HFFc6 (cell line): ENCODE measurements around the gene CMTR1. TPM values are rescaled to one million over a fixed set of nuclear protein-coding genes. Genes with fewer than 3 reads are reported as not detected.

ENCODE experiments used
- DNase-seq: peaks from one replicate; pipeline ENCODE4 v3.0.0-alpha.2; 2018
- H3K27ac Mint-ChIP-seq: 2 replicates; pipeline ENCODE4 v1.8.0; 2020; ENCODE audit warnings: mild to moderate bottlenecking, mixed read lengths
- H3K27me3 Mint-ChIP-seq: 2 replicates; pipeline ENCODE4 v1.8.0; 2021; ENCODE audit warnings: mild to moderate bottlenecking, moderate library complexity, mixed read lengths; ENCODE audit not compliant: insufficient read depth
- H3K36me3 Mint-ChIP-seq: 2 replicates; pipeline ENCODE4 v1.8.0; 2021; ENCODE audit warnings: low read depth, mixed read lengths
- H3K4me1 Mint-ChIP-seq: 2 replicates; pipeline ENCODE4 v1.8.0; 2020; ENCODE audit warnings: low read depth, mixed read lengths
- H3K4me3 Mint-ChIP-seq: 2 replicates; pipeline ENCODE4 v1.8.0; 2020; ENCODE audit warnings: mild to moderate bottlenecking, moderate library complexity, mixed read lengths
- H3K9me3 Mint-ChIP-seq: 2 replicates; pipeline ENCODE4 v1.8.0; 2020; ENCODE audit warnings: mild to moderate bottlenecking, mixed read lengths
- total RNA-seq, 6 experiments: library from RNA; stranded (reverse); fragmentation: NEBNext Ultra II Directional; extraction: Animal tissue kit (Norgen Biotek cat#: 25700); gene quantifications; 2 replicates in 1 of 6; 3 replicates in 5 of 6; pipeline ENCODE4 v1.2.3, GENCODE V29; 2021
- TF ChIP-seq, protein P1 (sequence below): fragments of 200-600 bp; sonication (generic); IDR thresholded peaks from 2 replicates; pipeline ENCODE4 v1.5.0; 2021; ENCODE audit warnings: antibody characterized with exemption, mild to moderate bottlenecking

The CMTR1 gene
- total RNA-seq, 6 experiments from 2014 or later = 36.1 to 42.2 (median 37.6) TPM

DNA sequence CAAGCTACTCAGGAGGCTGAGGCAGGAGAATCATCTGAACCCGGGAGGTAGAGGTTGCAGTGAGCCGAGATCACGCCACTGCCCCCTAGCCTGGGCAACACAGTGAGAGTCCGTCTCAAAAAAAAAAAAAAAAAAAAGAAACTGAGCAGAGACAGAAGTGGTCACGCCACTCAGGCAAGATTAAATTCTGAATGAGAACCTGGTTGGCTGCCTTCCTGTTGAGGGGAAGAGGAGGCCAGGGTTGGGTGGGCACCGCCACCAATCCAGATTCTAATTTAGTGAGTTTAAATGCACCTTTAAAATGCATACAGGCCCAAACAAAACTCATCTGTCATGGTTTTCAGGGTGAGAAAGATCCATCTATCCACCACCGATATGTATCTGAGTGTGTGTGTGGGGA, 90.4 kb downstream of the CMTR1 start:
- DNase-seq = no peak
- peaks cover 24% of the 10 kb centered on the region for H3K4me1 Mint-ChIP-seq
- TF ChIP-seq, protein P1, sequence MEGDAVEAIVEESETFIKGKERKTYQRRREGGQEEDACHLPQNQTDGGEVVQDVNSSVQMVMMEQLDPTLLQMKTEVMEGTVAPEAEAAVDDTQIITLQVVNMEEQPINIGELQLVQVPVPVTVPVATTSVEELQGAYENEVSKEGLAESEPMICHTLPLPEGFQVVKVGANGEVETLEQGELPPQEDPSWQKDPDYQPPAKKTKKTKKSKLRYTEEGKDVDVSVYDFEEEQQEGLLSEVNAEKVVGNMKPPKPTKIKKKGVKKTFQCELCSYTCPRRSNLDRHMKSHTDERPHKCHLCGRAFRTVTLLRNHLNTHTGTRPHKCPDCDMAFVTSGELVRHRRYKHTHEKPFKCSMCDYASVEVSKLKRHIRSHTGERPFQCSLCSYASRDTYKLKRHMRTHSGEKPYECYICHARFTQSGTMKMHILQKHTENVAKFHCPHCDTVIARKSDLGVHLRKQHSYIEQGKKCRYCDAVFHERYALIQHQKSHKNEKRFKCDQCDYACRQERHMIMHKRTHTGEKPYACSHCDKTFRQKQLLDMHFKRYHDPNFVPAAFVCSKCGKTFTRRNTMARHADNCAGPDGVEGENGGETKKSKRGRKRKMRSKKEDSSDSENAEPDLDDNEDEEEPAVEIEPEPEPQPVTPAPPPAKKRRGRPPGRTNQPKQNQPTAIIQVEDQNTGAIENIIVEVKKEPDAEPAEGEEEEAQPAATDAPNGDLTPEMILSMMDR = no peak
- no peaks in the 10 kb centered on the region for H3K9me3 Mint-ChIP-seq
- H3K27me3 Mint-ChIP-seq = peaks cover 34% of the 10 kb centered on the region
- no peak overlapping the region for H3K27ac Mint-ChIP-seq
- no peak overlapping the region; the same call in 1 of the 2 replicates for H3K4me3 Mint-ChIP-seq
- no peaks in the 10 kb centered on the region for H3K36me3 Mint-ChIP-seq

DNA sequence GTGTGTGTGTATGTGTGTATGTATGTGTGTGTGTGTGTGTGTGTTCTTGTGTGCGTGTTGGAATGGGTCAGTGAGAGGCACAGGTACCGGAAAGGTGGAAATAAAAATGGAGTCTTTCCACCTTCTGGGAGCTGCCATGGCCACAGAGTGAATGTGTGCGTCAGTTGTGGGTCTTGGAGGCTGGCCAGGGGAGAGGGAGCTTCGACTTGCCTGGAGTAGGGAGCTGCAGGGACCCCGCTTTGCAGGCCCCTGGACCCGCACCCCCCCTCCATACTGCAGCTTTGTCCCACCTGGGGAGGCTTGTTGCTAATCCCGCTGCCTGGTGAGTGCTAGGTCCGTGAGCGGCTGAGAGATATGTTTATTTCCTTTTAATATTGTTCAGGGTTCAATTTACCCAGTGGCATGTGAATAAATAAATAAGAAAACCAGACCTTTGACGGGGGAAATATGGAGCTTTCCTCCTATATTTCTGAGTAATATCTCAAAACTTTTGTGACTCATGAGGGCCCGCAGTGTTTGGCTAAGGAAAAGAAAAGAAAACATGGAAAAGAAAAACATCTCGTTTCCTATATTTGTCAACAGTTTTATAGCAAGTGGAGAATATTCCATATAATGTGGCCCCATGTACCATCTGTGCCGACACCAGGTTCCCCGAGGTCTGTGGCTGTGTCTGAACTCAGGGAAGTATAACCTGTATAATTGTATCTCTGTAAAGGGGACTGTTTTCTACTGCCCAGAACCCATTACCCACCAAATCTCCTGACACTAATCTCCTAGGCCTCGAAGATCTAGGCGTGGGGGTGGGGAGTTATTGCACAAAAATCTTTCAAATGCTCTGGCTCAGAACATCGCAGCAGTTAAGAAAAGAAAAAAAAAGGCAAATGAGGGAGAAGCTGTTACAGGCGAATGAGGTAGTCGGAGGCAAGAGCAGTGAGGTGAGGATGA, 91.3 kb downstream of the CMTR1 start:
- Mint-ChIP-seq H3K4me3 (peak overlapping the region; percentile 1; the same call in 1 of the 2 replicates), H3K27ac (no peak overlapping the region)
- TF ChIP-seq, protein P1 = no peak

DNA sequence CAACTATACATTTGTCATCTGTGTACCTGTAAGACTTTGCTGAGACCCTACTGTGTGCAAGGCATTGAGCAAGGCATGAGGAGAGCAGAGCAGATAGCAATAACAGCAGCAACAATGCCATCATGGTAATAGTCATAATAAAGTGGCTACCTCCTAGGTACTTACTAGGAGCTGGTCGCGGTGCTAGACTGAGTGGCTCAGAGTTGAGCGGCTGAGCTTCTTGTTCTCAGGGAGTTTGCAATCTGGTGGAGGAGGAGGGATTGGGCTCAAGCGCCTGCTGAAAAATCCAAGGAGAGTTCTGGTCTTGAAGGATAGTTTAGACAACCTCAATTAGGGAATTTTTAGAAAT, 91.9 kb downstream of the CMTR1 start:
- peaks cover 24% of the 10 kb centered on the region for H3K4me1 Mint-ChIP-seq
- no peak for DNase-seq
- no peaks in the 10 kb centered on the region for H3K36me3 Mint-ChIP-seq
- no peak overlapping the region for H3K27ac Mint-ChIP-seq
- no peaks in the 10 kb centered on the region for H3K9me3 Mint-ChIP-seq
- peaks cover 33% of the 10 kb centered on the region for H3K27me3 Mint-ChIP-seq
- TF ChIP-seq, protein P1 = no peak
- H3K4me3 Mint-ChIP-seq = no peak overlapping the region

More for the DNA sequence above, 91.3 kb downstream of the CMTR1 start:
- H3K4me1 Mint-ChIP-seq = peaks cover 24% of the 10 kb centered on the region
- peaks cover 35% of the 10 kb centered on the region for H3K27me3 Mint-ChIP-seq
- peak; percentile 51 for DNase-seq
- no peaks in the 10 kb centered on the region for H3K9me3 Mint-ChIP-seq
- no peaks in the 10 kb centered on the region for H3K36me3 Mint-ChIP-seq

DNA sequence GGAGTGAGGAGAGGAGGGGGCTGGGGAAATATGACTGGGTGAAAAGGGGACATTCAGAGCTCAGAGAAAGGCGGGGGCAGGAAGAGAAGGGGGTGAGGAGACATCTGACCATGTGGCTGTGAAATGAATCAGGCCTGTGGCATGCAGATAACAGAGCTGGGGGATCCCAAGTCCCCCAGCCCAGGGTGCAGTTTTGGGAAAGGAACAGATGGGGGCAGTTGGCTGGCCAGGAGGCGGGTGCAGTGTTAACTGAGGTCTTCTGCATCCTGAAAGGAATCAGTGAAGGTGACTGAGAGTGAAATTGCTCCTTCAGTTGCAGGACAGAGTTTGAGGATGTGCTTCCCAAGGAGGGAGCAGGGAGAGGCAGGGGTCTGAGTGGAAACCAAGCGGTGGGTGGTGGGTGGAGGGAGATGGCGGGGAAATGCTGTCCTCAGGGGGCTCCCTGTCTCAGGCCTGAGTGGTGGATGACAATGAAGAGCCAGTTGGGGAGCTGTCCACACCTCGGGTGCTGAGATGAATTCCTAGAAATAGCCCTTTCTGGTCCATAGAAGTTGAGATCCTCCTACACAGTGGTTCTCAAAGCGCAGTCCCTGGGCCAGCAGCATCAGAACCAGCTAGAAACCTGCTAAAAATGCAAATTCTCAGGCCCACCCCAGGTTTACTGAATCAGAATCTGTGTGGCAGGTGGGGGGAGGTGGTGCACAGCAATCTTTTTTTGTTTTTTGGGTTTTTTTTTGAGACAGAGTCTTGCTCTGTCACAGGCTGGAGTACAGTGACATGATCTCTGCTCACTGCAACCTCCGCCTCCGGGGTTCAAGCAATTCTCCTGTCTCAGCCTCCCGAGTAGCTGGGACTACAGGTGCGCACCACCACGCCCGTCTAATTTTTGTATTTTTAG, 92.7 kb downstream of the CMTR1 start:
- no peaks in the 10 kb centered on the region for H3K36me3 Mint-ChIP-seq
- peaks cover 35% of the 10 kb centered on the region for H3K27me3 Mint-ChIP-seq

DNA sequence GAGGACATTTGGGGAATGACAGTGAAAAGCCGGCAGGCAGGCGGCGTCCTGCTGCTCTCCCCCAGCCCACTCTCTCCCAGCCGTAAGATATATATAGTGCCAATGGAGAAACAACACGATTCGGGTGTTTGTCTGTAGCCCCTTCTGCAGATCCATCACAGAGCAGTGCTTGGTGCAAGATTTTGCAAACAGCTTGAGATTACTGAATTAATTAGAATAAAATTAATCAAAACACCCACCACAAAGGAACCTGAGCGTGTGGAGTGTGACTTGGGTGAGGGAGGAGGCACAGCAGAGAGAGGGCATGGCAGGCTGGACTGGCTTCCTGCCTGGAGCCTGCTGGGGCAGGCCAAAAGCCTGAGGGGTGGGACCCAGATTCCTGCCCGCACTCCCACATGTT, 95.5 kb downstream of the CMTR1 start:
- Mint-ChIP-seq H3K27ac (no peak overlapping the region), H3K9me3 (no peaks in the 10 kb centered on the region), H3K27me3 (peaks cover 44% of the 10 kb centered on the region), H3K4me1 (peaks cover 47% of the 10 kb centered on the region), H3K4me3 (no peak overlapping the region), H3K36me3 (no peaks in the 10 kb centered on the region)
- no peak for DNase-seq
- TF ChIP-seq, protein P1 = no peak

More for the DNA sequence above, 92.7 kb downstream of the CMTR1 start:
- no peak overlapping the region for H3K27ac Mint-ChIP-seq
- no peak overlapping the region for H3K4me3 Mint-ChIP-seq
- H3K9me3 Mint-ChIP-seq = no peaks in the 10 kb centered on the region
- TF ChIP-seq, protein P1 = 0 out of 2 replicates have a peak, but pooled peaks have one; percentile 18
- H3K4me1 Mint-ChIP-seq = peaks cover 32% of the 10 kb centered on the region
- DNase-seq = no peak
